Activated CD8-positive, alpha-beta memory T cell treated with anti-CD3 and anti-CD28 coated beads, Interleukin-2, amount 50 U/mL, for 24 hours (primary cell): ENCODE results near the gene AFG1L.
"Not testable (repeated sequence)": the region's sequence is repeated elsewhere in the genome, so short reads cannot be mapped to it uniquely, and the experiment has no call there.

Experiments used
- DNase-seq: peaks from one replicate; pipeline ENCODE4 v3.0.0-alpha.2; 2020; ENCODE audit errors: extremely low read depth

The AFG1L gene

DNA sequence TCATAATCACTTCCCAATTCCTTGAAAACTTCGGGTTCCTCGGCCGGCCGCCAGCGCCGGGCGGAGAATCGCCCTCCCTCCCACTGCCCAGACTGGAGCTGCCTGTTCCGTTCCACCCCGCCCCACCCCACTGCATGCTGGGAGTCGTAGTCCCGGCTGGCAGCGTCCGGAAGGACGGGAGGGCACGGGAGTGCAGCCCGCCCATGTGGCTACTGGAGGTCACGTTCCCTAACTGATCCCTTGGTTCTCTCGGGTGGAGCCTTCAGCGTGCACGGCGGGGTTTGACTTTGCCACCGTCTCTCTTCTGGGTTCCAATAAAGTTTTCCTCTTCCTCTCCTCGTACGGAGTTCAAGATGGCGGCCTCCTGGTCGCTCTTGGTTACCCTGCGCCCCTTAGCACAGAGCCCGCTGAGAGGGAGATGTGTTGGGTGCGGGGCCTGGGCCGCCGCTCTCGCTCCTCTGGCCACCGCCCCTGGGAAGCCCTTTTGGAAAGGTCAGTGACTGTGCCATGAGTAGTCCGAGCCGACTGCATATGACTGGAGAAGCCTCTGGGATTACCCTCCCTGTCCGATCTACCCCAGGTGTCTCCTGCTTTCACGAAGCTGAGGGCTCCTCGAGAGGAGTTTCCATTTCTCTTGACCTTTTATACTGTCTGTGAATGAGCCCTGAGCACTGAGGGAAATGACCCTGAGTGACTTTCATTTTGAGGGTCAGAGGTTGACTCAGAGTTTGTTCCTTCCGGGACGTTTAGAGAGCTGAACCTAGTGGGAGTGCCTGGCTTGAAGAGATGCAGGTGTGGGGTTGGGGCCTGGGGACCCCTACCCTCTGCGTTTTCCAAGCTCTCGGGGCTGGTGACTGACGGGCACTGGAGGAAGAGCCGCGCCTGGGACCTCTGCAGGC lies at the start of gene AFG1L:
Gene AFG1L (plus strand): TSS at position 328 of the 899 bp plus-strand sequence. CDS start 26 bp downstream, at position 354.
- peak; percentile 72 for DNase-seq

DNA sequence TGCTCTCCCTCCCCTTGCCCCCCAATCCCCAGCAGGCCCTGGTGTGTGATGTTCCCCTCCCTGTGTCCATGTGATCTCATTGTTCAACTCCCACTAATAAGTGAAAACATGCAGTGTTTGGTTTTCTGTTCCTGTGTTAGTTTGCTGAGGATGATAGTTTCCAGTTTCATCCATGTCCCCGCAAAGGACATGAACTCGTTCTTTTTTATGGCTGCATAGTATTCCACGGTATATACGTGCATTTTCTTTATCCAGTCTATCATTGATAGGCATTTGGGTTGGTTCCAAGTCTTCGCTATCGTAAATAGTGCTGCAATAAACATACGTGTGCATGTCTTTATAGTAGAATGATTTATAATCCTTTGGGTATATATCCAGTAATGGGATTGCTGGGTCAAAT lies 49.8 kb upstream of the AFG1L start:
- DNase-seq, result not testable (repeated sequence)

DNA sequence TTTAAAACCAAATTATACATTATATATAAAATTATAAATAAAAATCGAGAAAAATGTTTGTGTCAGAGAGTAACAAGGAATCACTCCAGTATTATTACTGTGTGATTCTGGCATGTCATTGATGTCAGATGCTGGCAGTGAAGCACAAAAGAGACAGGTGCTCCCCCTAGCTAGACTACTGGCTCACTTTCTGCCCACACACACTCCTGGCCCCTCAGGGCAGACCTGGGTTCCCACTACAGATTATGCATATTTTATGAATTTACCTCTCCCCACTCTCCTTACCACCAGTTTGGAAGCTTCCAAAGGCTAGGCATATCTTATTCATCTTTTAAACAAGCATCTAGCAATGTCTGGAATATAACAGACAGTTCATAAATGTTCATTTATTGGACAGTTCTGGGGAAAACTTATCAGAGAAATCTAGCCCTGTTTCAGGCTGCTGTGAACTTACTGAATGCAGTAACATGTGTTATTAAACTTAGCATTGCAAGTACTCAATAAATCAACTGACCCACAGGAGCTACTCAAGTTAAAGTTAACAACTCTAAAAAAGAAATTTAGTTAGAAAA lies 46.8 kb upstream of the AFG1L start:
- DNase-seq, result no peak

DNA sequence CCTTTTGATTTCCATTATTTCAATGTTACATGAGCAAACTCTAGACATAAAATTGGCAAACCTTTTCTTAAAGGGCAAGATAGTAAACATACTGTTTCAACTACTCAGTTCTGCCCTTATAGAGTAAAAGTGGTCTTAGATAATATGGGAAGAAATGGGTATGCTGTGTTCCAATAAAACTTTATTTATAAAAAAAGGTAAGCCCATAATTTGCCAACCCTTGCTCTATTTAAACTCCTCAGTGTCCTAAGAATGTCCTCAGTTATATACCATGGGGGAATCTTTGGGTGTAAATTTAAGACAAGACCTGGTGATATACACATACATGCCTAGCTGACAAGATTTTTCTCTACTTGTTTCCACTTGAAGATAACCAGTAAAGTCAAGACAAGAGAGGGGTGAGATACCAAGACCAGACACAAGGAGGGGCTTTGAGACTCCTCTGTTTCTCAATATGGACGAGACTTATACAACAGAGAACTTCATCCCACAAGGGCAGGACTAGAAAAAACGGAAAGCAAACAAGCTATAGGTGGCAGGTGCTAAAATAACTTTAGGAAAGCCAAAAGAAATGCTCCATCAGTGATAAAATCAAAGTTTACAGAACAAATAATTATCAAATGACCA lies 44.5 kb upstream of the AFG1L start:
- DNase-seq, result no peak

DNA sequence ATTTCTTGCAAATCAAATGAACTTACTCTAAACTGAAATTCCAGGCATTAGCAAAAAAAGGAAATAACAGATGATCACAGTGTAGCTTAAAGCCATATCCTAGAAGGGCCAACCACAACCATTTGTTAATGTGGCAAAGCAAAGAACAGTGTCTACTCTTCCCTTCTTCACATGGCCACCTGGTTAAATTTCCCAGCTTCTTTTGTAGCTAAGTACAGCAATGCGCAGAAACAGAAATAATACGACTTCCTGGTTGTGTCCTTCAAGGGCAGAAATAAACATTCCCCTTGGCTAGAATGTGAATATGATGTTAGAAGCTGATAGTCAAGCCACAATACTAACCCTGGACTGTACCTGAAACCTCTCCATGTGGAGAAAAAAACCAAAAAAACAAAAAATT lies 43.6 kb upstream of the AFG1L start:
- DNase-seq, result no peak

DNA sequence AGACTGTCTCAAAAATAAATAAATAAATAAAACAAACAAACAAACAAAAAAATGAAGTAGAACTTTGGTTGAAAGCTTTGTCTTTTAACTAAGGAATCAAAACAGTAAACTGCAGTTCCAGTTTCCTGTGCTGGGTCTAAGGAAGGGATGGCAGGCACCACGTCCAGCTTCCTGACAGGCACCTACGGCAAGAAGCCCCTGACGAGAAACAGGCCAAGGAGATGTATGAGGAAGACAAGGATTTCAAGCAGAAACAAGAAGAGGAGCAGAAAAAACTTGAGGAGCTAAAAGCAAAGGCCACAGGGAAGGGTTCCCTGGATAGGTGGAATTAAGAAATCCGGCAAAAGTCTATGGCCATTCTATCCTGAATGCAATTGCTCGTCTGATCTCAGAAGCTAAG lies 42.8 kb upstream of the AFG1L start:
- DNase-seq, result no peak

DNA sequence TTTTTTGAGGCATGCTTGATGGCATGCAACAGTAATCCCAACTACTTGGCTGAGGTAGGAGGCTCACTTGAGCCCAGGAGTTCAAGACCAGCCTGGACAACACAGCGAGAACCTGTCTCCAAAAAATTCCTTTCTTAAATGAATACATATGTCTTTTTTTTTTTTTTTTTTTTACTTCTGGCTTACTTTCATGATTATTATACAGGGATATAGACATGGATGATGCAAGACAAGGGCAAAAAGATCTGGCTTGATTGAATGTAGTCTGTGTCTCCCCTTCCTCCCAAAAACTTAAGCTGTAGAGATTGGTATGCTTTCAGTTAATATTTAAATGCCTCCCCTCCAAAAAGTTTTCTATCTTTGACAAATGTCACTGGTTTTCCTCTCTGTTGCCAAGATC lies 41.6 kb upstream of the AFG1L start:
- DNase-seq, result no peak

DNA sequence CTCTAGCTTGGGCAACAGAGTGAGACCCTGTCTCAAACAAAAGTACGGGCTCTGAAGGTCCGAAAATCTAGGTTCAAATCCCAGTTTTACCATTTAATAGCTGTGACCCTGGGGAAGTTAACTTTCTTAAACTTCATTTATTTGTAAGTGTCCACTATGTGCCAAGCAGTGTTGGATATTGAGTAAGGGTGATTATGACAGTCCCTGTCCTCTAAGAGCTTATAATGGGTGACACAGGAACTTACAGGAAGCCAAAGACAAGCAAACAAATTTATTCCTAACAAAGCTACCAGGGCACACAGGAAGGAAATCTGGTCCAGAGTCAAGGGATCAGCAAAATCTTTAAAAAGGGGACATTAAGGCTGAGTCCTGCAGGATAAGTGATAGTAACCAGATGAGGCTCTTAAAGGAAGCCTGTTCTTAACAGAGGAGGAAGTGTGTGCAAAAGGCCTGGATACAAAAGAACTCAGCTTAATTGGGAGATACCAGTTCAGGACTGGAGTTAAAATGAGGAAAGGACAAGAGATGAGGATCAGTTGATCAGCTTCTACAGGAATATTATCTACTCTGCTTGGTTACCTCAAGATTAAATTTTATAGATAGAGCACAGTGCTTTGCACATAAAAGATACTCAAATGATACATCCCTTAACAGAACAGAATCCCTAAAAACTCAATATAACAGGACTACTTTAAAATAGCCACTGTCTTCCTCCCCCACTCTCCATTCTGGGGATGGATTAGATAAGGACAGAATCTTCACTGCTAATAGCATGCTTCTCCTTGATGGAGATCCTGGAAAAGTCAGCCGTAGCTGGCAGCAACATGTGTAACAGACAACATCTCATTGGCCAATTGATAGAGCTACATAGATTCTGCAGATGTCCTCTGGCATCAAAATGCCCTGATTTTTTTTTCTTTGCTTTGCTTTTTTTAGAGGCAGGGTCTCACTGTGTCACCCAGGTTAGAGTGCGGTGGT lies 40.1 kb upstream of the AFG1L start:
- no peak for DNase-seq

DNA sequence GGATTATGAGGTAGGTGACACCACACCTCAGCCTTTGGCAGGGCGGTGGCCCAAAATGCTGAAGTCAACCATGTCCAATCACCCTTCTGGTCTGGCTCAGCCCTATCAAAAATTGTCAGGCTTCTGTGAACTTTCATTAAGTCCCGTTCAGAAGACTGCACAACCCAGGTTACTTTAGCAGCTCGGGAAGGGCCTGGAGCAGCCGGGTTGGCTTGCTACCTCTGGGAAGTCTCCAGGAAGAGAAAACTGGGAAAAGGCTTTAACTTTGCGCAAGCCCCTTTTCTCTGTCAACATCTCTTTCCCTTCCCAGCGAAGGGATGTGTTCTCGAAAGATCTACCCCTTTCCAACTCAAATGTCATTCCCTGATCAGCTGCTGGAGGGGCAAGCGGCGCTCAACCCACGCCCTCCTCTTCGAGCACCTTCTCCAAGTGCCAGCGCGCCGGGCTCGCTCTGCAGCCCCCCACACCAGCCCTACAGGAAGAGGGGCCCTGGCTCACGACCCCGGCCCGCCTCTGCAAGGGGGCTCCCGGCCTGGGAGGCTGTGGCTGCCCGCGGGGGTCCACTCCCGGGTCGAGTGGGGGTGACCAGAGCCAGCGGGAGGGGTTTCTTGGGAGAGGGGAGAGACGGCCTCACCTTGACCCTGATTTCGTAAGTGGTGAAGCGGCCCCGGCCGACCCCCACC lies 34.6 kb upstream of the AFG1L start:
- no peak for DNase-seq

DNA sequence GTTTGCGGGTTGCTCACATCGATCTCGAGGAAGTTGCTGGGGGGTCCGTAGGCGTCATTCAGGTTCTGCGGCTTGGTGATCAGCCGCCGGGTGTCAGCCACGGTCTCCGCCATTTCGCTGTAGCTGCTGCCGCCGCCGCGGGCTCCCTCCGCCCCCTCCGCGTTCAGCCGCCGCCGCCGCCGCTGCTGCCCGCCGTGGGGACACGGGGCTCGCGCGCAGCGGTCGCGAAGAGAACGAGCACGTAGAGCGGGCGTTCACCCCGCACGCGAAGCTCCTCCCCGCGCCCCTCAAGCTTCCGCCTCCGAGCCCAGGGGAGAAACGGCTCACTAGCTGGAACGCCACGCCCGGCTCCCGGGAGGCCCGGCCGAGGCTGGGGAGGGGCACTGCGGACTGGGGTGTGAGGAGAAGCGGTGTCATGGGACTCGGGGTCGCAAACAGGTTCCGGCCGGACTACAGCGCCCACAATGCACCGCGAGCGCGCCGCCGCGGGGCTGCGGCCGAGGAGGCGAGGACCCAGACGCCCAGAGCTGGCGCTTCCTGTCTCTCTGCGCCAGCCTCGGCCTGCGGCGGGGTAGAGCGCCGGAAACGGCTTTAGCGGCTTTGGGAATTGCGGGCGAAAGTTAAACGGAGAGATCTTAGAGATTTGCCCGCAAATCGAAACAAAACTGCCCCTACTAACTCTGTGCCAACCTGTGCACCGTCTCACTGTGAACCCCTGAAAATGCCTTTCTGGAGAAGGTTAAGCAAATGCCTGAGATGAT lies 33.9 kb upstream of the AFG1L start, which contains the start of gene SNX3:
Gene SNX3 (minus strand): TSS at position 232 of the 761 bp plus-strand sequence. CDS start 119 bp downstream, at position 113.
- DNase-seq, result peak; percentile 73

DNA sequence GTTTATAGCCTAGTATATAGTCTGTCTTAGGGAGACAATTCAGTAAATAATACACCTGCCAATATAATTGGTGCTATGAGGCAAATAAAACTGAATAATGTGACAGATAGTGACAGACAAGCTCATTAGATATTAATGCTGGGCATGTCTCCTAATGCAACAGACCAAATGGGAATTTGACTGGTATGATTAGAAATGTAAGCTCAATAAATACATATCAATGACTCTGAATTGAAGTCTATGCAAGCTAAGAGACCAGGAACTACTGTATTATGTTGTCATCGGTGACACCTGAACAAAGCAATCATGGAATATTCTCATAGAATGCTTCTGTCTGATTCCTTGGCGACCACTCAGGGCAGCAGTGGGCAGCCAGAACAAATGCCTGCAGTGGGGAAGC lies 31.5 kb upstream of the AFG1L start:
- DNase-seq, result no peak

DNA sequence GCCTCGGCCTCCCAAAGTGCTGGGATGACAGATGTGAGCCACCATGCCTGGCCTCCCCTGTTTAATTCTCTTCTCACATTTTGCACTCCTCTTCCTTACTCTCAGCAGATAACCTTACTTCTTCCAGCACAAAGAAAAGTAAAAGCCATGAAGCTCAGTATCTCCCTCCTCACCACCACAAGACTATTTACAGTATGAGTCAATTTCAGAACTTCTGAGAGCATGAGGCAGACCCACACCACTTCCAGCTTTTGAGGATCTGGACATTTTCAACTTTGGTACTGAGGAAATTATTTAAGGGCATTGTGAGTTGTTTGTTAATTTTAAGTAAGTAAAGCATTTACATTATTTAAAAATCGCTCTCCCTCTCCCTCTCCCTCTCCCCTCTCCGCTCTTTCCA lies 26.0 kb upstream of the AFG1L start:
- no peak for DNase-seq

DNA sequence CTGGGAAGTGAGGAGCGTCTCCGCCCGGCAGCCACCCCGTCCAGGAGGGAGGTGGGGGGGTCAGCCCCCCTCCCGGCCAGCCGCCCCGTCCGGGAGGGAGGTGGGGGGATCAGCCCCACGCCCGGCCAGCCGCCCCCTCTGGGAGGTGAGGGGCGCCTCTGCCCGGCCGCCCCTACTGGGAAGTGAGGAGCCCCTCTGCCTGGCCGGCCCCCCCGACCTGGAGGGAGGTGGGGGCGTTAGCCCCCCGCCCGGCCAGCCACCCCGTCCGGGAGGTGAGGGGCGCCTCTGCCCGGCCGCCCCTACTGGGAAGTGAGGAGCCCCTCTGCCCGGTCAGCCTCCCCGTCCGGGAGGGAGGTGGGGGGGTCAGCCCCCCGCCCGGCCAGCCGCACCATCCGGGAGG lies 24.9 kb upstream of the AFG1L start:
- not testable (repeated sequence) for DNase-seq

DNA sequence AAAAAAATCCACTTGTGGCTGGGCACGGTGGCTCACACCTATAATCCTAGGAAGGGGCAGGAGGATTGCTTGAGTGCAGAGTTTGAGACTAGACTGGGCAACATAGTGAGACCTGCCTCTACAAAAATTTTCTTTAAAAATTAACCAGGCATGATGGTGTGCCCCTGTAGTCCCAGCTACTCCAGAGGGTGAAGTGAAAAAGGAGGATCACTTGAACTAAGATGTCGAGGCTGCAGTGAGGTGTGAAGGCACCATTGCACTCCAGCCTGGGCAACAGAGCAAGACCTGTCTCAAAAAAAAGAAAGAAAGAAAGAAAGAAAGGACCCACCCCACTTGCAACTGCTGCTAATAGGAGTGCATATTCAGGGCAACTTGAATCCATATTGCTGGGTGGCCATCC lies 20.3 kb upstream of the AFG1L start:
- DNase-seq, result no peak

DNA sequence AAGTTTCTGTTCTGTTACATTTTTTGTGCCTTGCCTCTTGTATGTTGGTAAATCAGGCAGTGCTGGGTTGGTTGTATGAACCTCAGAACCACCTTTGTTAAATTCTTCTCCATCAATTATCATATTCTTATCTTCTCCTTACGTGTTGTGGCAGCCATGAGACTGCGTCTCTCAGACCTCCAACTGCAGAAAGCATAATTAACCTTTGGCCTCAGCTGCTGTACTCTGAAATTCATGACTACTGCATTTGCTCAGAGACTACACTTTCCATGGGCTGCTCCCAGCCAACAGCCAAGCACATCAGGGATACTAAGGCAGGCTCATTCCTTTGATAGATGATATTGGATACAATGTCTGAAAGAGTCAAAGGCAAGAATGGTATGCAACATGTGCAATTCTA lies 18.9 kb upstream of the AFG1L start:
- no peak for DNase-seq

DNA sequence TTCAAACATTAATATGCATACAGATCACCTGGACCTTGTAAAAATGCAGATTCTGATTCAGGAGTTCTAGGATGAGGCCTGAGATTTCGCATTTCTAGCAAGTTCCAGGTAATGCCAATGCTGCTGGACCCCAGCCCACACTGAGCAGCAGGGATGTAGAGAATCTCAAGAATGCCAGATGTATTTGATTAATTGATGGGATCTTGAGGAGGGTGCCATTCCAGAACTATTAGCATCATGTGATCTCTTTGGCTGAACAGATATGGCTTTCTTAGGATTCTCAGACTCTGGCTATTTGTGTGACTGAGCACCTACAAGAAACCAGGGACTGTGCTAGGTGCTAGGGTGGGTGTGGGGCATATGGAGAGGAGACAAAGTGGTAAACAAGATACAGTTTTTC lies 17.6 kb upstream of the AFG1L start:
- DNase-seq, result no peak

DNA sequence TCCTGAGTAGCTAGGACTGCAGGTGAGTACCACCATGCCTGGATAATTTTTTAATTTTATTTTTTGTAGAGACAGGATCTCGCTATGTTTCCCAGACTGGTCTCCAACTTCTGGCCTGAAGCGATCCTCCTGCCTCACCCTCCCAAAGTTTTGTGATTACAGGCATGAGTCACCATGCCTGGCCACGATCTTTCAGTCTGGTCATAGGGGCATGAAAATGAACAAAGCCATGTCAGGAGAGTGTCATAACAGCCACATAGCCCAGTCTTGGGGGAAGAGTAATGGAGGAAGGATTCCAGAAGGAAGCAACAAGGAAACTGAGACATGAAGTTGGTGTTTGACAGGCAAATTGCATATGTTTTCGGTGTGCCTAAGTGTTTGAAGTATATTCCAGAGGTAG lies 17.0 kb upstream of the AFG1L start:
- DNase-seq, result no peak

DNA sequence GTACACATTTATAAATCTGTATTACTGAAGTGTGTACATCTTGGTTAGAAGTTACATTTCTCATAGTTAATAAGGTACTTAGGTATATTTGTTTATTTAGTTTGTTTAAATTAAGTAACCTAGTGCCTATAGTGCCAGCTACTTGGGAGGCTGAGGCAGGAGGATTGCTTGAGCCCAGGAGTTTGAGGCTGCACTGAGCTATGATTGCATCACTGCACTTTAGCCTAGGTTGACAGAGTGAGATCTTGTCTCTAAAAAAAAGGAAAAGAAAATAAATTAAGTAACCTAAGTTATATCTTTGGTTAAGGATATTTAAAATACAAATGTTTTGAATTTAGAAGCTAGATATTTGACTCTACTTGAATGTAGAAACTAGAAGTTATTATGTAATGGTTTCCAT lies 9.5 kb upstream of the AFG1L start:
- DNase-seq, result no peak

DNA sequence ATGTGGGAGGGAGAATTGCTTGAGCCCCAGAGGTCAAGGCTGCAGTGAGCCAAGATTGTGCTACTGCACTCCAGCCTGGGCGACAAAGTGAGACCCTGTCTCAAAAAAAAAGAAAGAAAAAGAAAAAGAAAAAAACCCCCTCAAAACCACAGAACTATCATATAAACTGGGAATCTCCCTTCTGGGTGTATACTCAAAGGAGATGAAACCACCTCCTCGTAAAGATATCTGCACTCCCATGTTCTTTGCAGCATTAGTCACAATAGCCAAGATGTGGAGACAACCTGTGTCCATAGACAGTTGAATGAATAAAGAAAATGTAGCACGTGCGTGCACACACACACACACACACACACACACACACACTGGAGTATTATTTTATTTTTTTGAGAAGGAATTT lies 8.5 kb upstream of the AFG1L start:
- DNase-seq, result no peak

DNA sequence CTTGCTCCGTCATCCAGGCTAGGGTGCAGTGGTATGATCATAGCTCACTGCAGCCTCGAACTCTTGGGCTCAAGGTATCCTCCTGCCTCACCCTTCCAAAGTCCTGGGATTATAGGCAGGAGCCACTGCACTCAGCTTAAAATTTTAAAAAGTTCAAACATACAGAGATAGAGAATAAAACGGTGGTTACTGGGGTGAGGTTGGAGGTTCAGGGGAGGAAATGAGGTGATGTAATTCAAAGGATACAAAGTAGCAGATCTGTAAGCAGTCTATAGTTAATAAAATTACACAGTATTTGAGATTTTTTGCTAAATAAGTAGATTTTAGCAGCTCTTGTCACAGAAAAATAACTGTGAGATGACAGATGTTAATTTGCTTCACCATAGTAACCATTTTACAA lies 7.5 kb upstream of the AFG1L start:
- DNase-seq, result no peak
